Astrocyte of the cerebellum (primary cell): ENCODE results near the gene CLN3.

Experiments used
- DNase-seq: peaks from one replicate; pipeline ENCODE4 v3.0.0-alpha.2; 2011; ENCODE audit warnings: low read depth
- H3K4me3 ChIP-seq: 2 replicates; pipeline ENCODE4 v1.5.1; 2011; ENCODE audit warnings: mild to moderate bottlenecking, low read depth, low read length, moderate library complexity
- CTCF ChIP-seq: IDR thresholded peaks from 2 replicates; pipeline ENCODE4 v1.5.1; 2012; ENCODE audit warnings: low read length, low read depth, moderate library complexity, mild to moderate bottlenecking; ENCODE audit errors: missing control alignments
- in situ Hi-C: cut with HindIII; loops from 2 replicates; pipeline ENCODE4 v1.10.0; 2017; ENCODE audit warnings: low sequenced_read_pairs

CLN3 gene

GRCh38 chr16:28513484-28514181 is 21.8 kb upstream of the CLN3 start:
- TF ChIP-seq CTCF: no peak

GRCh38 chr16:28511801-28512789 is 20.2 kb upstream of the CLN3 start:
- DNase-seq: no peak
- H3K4me3 ChIP-seq: no peak overlapping the region
- in situ Hi-C loops: no loop called here
- no peak for TF ChIP-seq CTCF

More at GRCh38 chr16:28513484-28514181, 21.8 kb upstream of the CLN3 start:
- DNase-seq: no peak
- in situ Hi-C loops: no loop called here
- no peak overlapping the region for H3K4me3 ChIP-seq

- no peak overlapping the region for H3K4me3 ChIP-seq
- no peak for DNase-seq
- no peak for TF ChIP-seq CTCF
- in situ Hi-C loops: no loop called here
These were observed 19.2 kb upstream of the CLN3 start for GRCh38 chr16:28511031-28511430.

- DNase-seq: no peak
- no peak overlapping the region for H3K4me3 ChIP-seq
- in situ Hi-C loops: no loop called here
- TF ChIP-seq CTCF: no peak
These were observed 13.7 kb upstream of the CLN3 start for GRCh38 chr16:28505489-28506137.

- TF ChIP-seq CTCF: no peak
- no peak for DNase-seq
- in situ Hi-C loops: no loop called here
- H3K4me3 ChIP-seq: no peak overlapping the region
These were observed 13.0 kb upstream of the CLN3 start for GRCh38 chr16:28504707-28505404.
